Neural crest cell (in vitro differentiated cells): ENCODE data around the gene CLEC16A. TPM values are rescaled to one million over a fixed set of nuclear protein-coding genes. Genes with fewer than 3 reads are reported as not detected.

Source experiments
- DNase-seq: peaks from one replicate; pipeline ENCODE4 v3.0.0; 2021; ENCODE audit warnings: low read depth, mixed read lengths, low spot score
- H3K27ac Mint-ChIP-seq: one replicate; pipeline ENCODE4 v1.8.0; 2021; ENCODE audit warnings: mild to moderate bottlenecking, mixed read lengths; ENCODE audit not compliant: unreplicated experiment
- H3K27me3 Mint-ChIP-seq: 2 replicates; pipeline ENCODE4 v1.8.0; 2021; ENCODE audit warnings: low read depth, mild to moderate bottlenecking, mixed read lengths
- H3K36me3 Mint-ChIP-seq: 2 replicates; pipeline ENCODE4 v1.8.0; 2021; ENCODE audit warnings: low read depth, mild to moderate bottlenecking, mixed read lengths
- H3K4me1 Mint-ChIP-seq: 2 replicates; pipeline ENCODE4 v1.8.0; 2021; ENCODE audit warnings: mixed read lengths
- H3K4me3 Mint-ChIP-seq: one replicate; pipeline ENCODE4 v1.8.0; 2021; ENCODE audit warnings: mild to moderate bottlenecking, mixed read lengths
- H3K9me3 Mint-ChIP-seq: 2 replicates; pipeline ENCODE4 v1.8.0; 2021; ENCODE audit warnings: mixed read lengths
- CTCF ChIP-seq: fragments of 200-600 bp; sonication (generic); conservative IDR thresholded peaks from 2 replicates; pipeline ENCODE4 v1.5.0; 2021; ENCODE audit warnings: antibody characterized with exemption, mild to moderate bottlenecking
- total RNA-seq: library from RNA; stranded (reverse); gene quantifications from 2 replicates; pipeline ENCODE4 v1.2.1, GENCODE V29; 2021

Gene CLEC16A
- total RNA-seq, 1 donor from 2014 or later: 21.3 TPM

- no peak for DNase-seq
- no peak for TF ChIP-seq CTCF
- Mint-ChIP-seq H3K4me3 (no peak overlapping the region), H3K9me3 (no peaks in the 10 kb centered on the region), H3K4me1 (peaks cover 24% of the 10 kb centered on the region), H3K36me3 (no peaks in the 10 kb centered on the region), H3K27ac (no peak overlapping the region), H3K27me3 (no peaks in the 10 kb centered on the region)
Measured at GRCh38 chr16:11005611-11005975, 61.2 kb downstream of the CLEC16A start.

GRCh38 chr16:11006656-11007055, 62.3 kb downstream of the CLEC16A start:
- Mint-ChIP-seq H3K36me3 (no peaks in the 10 kb centered on the region), H3K4me3 (no peak overlapping the region), H3K4me1 (peaks cover 27% of the 10 kb centered on the region), H3K9me3 (no peaks in the 10 kb centered on the region), H3K27me3 (no peaks in the 10 kb centered on the region), H3K27ac (no peak overlapping the region)
- no peak for DNase-seq
- TF ChIP-seq CTCF: no peak

- Mint-ChIP-seq H3K4me3 (no peak overlapping the region), H3K9me3 (no peaks in the 10 kb centered on the region), H3K4me1 (peaks cover 27% of the 10 kb centered on the region), H3K27me3 (no peaks in the 10 kb centered on the region), H3K27ac (peak overlapping the region; percentile 1), H3K36me3 (peaks cover 2% of the 10 kb centered on the region)
- TF ChIP-seq CTCF: no peak
- no peak for DNase-seq
Measured at GRCh38 chr16:11007714-11008280, 63.4 kb downstream of the CLEC16A start.

- Mint-ChIP-seq H3K9me3 (no peaks in the 10 kb centered on the region), H3K36me3 (peaks cover 6% of the 10 kb centered on the region), H3K4me1 (peaks cover 27% of the 10 kb centered on the region), H3K4me3 (no peak overlapping the region), H3K27me3 (no peaks in the 10 kb centered on the region), H3K27ac (no peak overlapping the region)
- no peak for TF ChIP-seq CTCF
- no peak for DNase-seq
Measured at GRCh38 chr16:11009027-11009755, 64.8 kb downstream of the CLEC16A start.

GRCh38 chr16:11010575-11011221, 66.3 kb downstream of the CLEC16A start:
- H3K4me1 Mint-ChIP-seq: peaks cover 27% of the 10 kb centered on the region
- peaks cover 6% of the 10 kb centered on the region for H3K36me3 Mint-ChIP-seq
- no peak overlapping the region for H3K4me3 Mint-ChIP-seq
- H3K27me3 Mint-ChIP-seq: no peaks in the 10 kb centered on the region
- no peak for TF ChIP-seq CTCF
- no peak overlapping the region for H3K27ac Mint-ChIP-seq
- no peaks in the 10 kb centered on the region for H3K9me3 Mint-ChIP-seq
- no peak for DNase-seq
